Erythroblast (primary cell): Measurements from ENCODE around the gene LZTS2.

ENCODE experiments used
- DNase-seq, 2 experiments: peaks; one replicate each; lab custom pipeline; 2025; lab: John Stamatoyannopoulos, UW
- GATA1 ChIP-seq: IDR thresholded peaks from 2 replicates; pipeline ENCODE4 v1.6.1; 2011; ENCODE audit warnings: low read depth, mild to moderate bottlenecking, control low read depth, low read length, moderate library complexity
- POLR2A ChIP-seq: IDR thresholded peaks from 2 replicates; pipeline ENCODE4 v1.6.1; 2011; ENCODE audit warnings: mild to moderate bottlenecking, low read length

LZTS2 gene

GRCh38 chr10:101020427-101021075, 20.9 kb downstream of the LZTS2 start:
- DNase-seq, result no peak
- no peak for TF ChIP-seq POLR2A

GRCh38 chr10:101021239-101021638, 21.6 kb downstream of the LZTS2 start:
- no peak for DNase-seq
- TF ChIP-seq POLR2A, result no peak

- no peak for DNase-seq
- TF ChIP-seq POLR2A, result no peak
- no peak for TF ChIP-seq GATA1
Observed at GRCh38 chr10:101021692-101022251, 22.2 kb downstream of the LZTS2 start.

- no peak for DNase-seq
- TF ChIP-seq GATA1 (no peak), POLR2A (no peak)
Observed at GRCh38 chr10:101022967-101023705, 23.5 kb downstream of the LZTS2 start.

GRCh38 chr10:101027106-101027720, 27.6 kb downstream of the LZTS2 start:
- DNase-seq, result no peak
- TF ChIP-seq POLR2A (no peak), GATA1 (no peak)

- TF ChIP-seq POLR2A (no peak), GATA1 (no peak)
- no peak for DNase-seq
Observed at GRCh38 chr10:101028446-101029337, 29.1 kb downstream of the LZTS2 start.

GRCh38 chr10:101029520-101030295, 30.1 kb downstream of the LZTS2 start:
- TF ChIP-seq GATA1 (no peak), POLR2A (no peak)
- no peak for DNase-seq

- DNase-seq, result no peak
- no peak for TF ChIP-seq GATA1
- TF ChIP-seq POLR2A, result no peak
Observed at GRCh38 chr10:101030496-101031127, 31.0 kb downstream of the LZTS2 start.

- DNase-seq, result peak; percentile 94 to 97
- TF ChIP-seq GATA1, result no peak
- TF ChIP-seq POLR2A, result peak; percentile 48
Observed at GRCh38 chr10:101031128-101031795, 31.7 kb downstream of the LZTS2 start, which contains the start of the genes PDZD7 and SFXN3. PDZD7 (minus strand) TSS chr10:101031129; CDS start chr10:101030219, 910 bp downstream. SFXN3 (plus strand) TSS chr10:101031234; CDS start chr10:101034695, 3,461 bp downstream.

- TF ChIP-seq GATA1 (no peak), POLR2A (no peak)
Observed at GRCh38 chr10:101031796-101032636, 32.4 kb downstream of the LZTS2 start.

More at GRCh38 chr10:101031796-101032636, 32.4 kb downstream of the LZTS2 start:
- DNase-seq, result peak; percentile 62 to 81
